GM12878 (cell line): ENCODE data around the gene SPTBN1.

Experiments
- CTCF ChIP-seq, 3 experiments: IDR thresholded peaks in 2 of 3; conservative IDR thresholded peaks in 1 of 3; 2 replicates each; pipeline ENCODE4 v1.5.1; 2011; ENCODE audit warnings: low read depth in 3 of 3, low read length in 3 of 3, mild to moderate bottlenecking in 3 of 3, control low read depth in 2 of 3, moderate library complexity in 2 of 3, inconsistent platforms in 1 of 3, mixed read lengths in 1 of 3; ENCODE audit not compliant: control insufficient read depth in 2 of 3, insufficient read depth in 1 of 3; ENCODE audit errors: extremely low read depth in 1 of 3
- HDAC2 ChIP-seq: fragments of 200-600 bp; sonication (generic); IDR thresholded peaks from 2 replicates; pipeline ENCODE4 v1.6.1; 2017
- HDGF ChIP-seq: fragments of 450-650 bp; IDR thresholded peaks from 2 replicates; pipeline ENCODE4 v1.6.1; 2016; ENCODE audit warnings: antibody characterized with exemption
- IRF5 ChIP-seq: fragments of 450-650 bp; IDR thresholded peaks from 2 replicates; pipeline ENCODE4 v1.6.1; 2017; ENCODE audit warnings: borderline replicate concordance
- MTA2 ChIP-seq: fragments of 450-650 bp; IDR thresholded peaks from 2 replicates; pipeline ENCODE4 v1.6.1; 2016; ENCODE audit warnings: low read depth, mild to moderate bottlenecking, moderate library complexity
- SMC3 ChIP-seq: IDR thresholded peaks from 2 replicates; pipeline ENCODE4 v1.6.1; 2011; ENCODE audit warnings: low read length, improper control_type of control experiment, borderline replicate concordance
- TCF12 ChIP-seq: IDR thresholded peaks from 2 replicates; pipeline ENCODE4 v1.6.1; 2011; ENCODE audit warnings: low read depth, mild to moderate bottlenecking, low read length
- USF2 ChIP-seq: IDR thresholded peaks from 2 replicates; pipeline ENCODE4 v1.6.1; 2011; ENCODE audit warnings: low read depth, low read length, improper control_type of control experiment, borderline replicate concordance
- ZNF687 ChIP-seq: fragments of 450-650 bp; IDR thresholded peaks from 2 replicates; pipeline ENCODE4 v1.6.1; 2017; ENCODE audit warnings: mild to moderate bottlenecking, moderate library complexity

GRCh38 chr2:54434711-54435110 is 21.4 kb upstream of the SPTBN1 start:
- TF ChIP-seq ZNF687 = no peak
- no peak for TF ChIP-seq SMC3
- no peak for TF ChIP-seq IRF5
- no peak for TF ChIP-seq MTA2
- no peak for TF ChIP-seq TCF12
- TF ChIP-seq USF2 = no peak
- no peak for TF ChIP-seq HDGF
- TF ChIP-seq CTCF (IDR thresholded peaks at IDR 0.05 in 2 of 3, conservative IDR thresholded peaks at IDR 0.05 in 1 of 3; ENCODE audit: control insufficient read depth in 2 of 3, extremely low read depth in 1 of 3, insufficient read depth in 1 of 3, low read depth in 3 of 3, low read length in 3 of 3) = no peak
- TF ChIP-seq HDAC2 = no peak
